ENCODE measurements around the gene ST6GALNAC3. TPM values are rescaled to one million over a fixed set of nuclear protein-coding genes. Genes with fewer than 3 reads are reported as not detected.

The ST6GALNAC3 gene
- polyA plus RNA-seq, 4 donors, result 72.5 to 103 (median 85.1) TPM

DNA sequence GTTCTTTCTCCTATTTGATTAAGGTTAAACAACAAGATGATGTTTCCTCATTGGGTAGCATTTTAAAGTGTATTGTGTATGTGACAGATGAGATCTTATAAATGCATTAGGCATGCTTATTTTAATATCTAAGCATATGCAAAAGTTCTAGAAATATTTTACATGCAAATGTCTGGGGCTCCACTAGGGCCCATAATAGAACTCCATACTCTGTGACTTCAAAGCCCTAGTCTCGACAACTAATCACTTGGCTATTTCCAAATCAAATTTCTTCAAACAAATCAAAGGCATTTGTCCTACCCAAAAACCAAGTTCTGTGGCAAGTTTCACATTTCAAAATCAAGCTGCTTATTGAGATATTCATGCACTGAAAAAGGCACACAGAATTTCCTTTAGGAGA lies 407.1 kb downstream of the ST6GALNAC3 start:
- DNase-seq (ENCODE audit: low read depth in 4 of 4, low spot score in 2 of 4), result no peak

DNA sequence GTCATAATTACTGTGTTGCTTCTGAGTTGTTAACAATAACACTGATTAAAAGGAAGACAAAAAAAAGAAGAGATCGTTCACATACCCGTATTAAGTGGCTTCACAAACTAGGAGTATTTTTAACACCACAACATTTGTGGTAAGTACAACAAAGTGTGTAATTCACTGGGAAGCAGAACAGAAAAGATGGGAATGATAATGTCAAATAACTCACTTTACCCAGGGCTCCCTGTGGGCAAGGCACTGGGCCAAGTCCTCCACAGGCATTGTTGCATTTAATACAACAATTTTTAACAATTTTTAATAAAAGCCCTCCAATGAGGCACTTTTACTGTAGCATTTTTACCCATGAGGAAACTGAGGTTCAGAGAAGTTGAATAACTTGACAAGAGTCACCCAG lies 407.7 kb downstream of the ST6GALNAC3 start:
- DNase-seq (ENCODE audit: low read depth in 4 of 4, low spot score in 2 of 4), result no peak

DNA sequence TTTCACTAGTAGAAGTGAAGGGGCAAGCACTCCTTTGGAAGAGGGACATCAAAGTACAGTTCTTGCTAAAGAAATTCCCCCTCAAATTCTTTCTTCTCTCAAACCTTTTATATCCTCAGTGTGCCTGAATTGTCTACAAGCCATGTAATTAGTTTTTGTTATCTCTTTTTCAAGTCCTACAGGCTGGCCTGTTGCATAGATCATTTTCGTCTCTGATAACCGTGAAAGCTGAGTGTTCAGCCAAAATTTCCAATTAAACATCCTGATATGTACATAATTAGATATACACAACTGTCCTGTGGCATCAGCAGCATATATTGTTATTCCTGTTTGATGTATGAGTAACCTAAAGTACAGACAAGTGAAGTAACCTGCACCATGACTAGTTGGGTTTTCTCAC lies 417.2 kb downstream of the ST6GALNAC3 start:
- no peak for DNase-seq (ENCODE audit: low read depth in 4 of 4, low spot score in 2 of 4)

DNA sequence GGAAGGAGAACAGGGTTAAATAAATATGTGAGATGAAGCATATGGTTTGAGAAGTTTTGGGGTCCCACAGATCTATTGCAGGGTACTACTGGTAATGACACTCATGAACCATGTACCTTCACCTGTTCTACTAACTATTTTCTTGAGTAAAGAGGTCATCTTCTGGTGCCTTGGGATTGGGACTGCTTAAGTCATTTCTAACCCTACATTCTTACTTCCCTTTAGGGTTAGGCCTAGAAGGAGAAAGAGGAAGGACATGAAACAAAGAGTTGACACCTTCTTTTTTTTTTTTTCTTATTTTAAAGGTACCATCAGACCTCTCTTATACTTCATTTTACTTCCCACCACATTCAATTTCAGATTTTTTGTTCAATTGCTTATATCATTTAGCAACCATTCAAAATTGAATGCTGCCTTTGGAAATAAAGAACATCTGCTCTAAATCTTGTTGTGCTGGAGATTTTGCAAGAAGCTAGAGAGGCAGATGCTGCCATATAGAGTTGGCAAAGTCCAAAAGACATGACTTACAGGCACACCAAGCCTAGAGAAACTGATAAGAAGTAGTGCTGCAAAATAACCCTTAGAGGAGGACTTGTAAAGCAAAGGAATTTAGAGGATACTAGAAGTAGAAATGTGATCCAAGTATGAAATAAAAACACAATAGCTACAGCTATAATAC lies 418.3 kb downstream of the ST6GALNAC3 start:
- DNase-seq (ENCODE audit: low read depth in 4 of 4, low spot score in 2 of 4), result no peak

DNA sequence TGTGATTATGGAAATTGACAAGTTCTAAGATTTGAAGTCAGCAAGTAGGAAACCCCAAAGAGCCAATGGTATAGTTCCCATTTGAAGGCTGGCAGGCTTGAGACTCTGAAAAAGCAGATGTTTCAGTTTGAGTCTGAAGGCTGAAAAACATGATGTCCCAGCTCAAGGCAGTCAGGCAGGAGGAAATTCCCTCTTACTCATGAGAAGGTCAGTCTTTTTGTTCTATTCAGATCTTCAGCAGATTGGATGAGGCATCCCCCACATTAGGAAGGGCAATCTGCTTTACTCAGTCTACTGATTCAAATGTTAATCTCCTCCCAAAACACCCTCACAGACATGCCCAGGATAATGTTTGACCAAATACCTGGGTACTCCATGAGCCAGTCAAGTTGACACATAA lies 420.3 kb downstream of the ST6GALNAC3 start:
- no peak for DNase-seq (ENCODE audit: low read depth in 4 of 4, low spot score in 2 of 4)

DNA sequence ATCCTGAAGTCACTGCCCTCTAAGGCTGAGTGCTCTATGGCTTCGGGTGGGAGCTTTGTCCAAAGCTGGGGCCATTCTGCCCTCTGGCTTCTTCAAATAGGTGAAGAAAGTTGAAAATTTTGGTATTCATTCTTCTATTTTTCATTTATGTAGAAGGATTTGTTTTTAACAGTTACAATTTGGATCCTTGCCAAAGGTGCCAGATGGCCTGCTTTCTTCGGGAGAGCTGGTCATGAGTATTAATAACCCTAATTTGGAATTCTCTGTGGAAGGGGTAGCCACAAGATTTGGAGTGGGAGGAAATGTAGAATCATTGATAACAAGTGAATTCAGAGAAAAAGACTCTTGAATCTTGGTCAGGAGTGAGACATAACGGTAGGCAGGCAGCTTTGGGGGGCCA lies 422.3 kb downstream of the ST6GALNAC3 start:
- DNase-seq (ENCODE audit: low read depth in 4 of 4, low spot score in 2 of 4), result no peak

DNA sequence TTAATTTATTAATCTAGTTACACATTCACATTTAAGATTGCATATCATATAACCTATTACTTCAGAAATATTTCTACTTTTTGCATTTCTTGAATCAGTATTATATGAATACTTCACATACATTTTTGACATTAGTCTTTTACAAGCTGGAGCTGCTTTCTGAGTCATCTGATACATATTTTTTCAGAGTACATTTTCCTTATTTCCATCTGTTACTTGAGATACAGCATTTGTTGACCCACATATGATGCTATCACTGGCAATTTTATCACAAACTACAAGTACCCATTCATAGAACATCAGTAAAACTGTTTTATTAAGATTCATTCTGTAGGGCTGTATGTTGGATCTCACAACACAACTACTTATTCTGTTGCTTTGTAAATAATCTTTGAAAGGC lies 425.6 kb downstream of the ST6GALNAC3 start:
- no peak for DNase-seq (ENCODE audit: low read depth in 4 of 4, low spot score in 2 of 4)

DNA sequence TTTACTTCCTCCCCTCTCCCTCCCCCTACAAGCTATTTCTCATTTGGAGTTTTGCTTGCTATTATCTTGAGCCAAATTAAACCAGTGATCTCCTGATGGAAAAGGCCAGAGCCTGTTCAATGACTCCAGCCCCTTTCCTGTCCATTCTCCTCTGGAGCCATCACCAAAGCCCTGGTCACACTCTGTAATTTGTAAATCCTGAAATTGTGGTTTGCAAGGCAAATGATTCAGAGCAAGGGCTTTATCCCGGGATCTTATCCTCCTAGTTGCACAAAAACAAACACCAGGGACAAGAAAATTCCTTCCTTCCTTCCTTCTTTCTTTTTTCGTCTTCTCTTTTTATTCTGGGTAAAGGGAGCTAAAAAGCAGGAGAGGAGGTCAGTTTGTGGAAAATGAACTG lies 426.6 kb downstream of the ST6GALNAC3 start:
- DNase-seq (ENCODE audit: low read depth in 4 of 4, low spot score in 2 of 4), result no peak

DNA sequence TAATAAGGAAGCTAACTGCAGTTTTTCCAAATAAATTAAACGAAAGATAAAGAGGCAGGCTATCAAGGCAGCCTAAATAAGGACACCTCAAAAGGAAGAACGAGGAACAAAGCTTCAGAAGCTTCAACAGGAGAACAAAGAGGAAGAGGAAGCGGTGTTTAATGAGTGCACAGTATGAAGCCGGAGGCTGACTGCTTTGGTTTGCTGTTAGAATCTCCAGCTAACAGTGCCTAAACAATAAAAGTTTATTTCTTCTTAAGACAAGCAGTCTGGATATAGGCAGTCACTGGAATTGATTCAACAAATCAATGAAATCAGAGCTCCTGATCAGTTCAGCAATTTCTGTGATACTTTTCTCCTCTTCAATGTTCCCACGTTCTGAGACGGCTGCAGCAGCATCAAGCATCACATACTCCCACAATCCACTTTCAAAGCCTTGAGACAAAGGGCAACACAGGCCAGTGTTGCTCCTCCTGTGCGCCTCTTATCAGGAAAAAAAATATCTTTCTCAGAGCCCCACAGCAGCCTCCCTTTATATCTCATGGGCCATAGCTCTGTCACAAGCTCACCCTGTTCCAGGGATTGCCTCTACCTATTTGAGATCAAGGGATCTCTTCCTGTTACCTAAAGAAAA lies 427.2 kb downstream of the ST6GALNAC3 start:
- no peak for DNase-seq (ENCODE audit: low read depth in 4 of 4, low spot score in 2 of 4)

DNA sequence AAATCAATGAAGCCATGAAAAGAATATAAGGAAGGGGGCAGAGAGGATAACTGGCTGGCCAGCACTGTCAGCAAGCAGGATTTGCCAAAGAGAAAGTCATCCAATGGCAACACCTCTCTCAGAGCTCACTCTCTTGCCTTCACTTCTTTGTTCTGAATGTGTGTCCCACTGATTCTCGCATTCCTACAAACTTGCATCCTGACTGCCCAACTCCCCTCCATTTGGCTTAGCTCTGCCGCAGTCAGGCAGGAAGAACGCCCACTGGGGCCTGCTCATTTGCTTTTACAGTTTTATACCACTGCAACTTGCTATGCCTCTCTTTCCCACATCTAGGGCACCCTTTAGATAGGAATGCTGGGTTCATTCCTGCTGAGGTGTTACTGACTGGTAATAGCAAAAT lies 428.6 kb downstream of the ST6GALNAC3 start:
- no peak for DNase-seq (ENCODE audit: low read depth in 4 of 4, low spot score in 2 of 4)

DNA sequence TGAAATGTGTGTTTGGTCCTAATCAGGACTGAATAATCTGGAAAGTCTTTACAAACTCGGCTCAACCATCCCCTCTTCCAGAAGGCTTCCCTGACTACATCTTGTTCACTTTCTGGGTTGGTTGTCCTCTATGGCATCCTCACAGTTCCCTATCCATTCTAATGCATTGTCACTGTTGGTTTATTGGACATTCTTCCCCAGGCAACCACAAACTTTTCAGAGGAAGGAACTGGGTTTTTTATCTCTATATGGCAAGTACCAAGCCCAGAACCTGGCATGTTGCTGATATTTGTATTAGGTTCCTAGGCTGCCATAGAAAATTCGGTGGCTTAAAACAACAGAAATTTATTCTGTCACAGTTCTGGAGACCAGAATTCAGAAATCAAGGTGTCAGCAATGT lies 429.2 kb downstream of the ST6GALNAC3 start:
- DNase-seq (ENCODE audit: low read depth in 4 of 4, low spot score in 2 of 4), result no peak

DNA sequence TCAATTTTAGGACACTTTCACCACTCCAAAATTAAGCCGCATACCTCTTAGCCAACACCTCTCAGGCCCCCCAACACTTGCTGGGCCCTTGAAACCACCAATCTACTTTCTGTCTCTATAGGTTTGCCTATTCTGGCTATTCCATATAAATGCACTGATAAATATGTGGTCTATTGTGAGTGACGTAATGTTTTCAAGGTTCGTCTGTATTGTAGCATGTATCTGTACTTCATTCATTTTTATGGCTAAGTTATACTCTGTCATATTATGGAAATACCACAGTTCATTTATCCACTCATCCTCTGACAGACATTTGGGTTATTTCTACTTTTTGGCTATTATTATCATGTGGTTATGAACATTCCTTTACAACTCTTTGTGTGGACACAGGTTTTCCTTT lies 432.8 kb downstream of the ST6GALNAC3 start:
- no peak for DNase-seq (ENCODE audit: low read depth in 4 of 4, low spot score in 2 of 4)

DNA sequence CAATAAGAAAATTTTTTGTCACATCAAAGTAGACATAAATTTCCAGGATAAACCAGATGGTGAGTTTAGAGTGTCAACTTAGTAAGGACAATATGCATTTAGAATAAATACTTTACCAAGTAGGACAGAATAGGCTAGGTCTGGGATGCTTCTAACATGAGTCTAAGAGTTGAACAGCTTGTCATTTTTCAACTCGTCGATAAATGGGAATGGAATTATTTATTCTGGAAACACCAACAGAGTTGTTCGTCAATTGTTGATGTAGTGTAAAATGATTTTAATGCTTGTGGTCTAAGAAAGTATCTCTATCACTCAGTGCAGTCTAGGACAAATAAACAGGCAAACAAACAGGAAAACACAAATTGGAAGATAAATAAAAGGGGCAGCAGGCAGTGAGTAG lies 434.3 kb downstream of the ST6GALNAC3 start:
- no peak for DNase-seq (ENCODE audit: low read depth in 4 of 4, low spot score in 2 of 4)

DNA sequence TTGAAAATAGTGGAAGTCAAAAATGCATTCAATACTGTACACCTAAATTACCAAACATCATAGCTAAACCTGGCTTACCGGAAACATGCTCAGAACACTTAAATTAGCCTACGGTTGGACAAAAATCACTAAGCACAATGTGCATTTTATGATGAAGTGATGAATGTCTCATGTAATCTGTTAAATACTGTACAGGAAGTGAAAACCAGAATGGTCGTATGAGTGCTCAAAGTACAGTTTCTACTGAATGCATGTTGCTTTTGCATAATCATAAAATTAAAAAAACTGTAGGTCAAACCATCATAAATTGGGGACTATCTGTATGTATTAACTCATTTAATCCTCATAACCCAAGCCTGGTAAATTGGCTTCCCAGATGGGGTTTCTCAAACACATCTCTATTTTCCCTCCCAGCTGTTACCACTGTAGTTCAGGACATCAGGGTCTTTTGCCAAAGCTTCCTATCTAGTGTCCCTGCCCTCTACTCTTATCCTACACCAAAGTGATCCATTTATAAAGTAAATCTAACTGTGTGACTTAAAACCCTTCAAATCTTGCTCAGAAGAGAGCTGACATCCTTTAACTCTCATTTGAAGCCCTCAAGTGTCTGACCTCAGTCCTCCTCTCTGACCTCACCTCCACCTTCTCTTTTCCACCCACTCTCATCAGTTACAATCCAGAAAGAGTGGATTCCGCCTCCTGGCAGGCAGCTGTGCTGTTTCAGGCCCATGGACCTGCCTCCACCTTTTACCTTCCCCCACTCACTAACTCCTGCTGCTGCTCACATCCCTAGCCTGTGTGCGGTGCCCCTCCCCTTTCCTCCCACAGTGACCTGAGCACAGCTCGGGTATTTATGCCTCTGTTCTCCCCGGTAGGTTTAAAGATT lies 436.4 kb downstream of the ST6GALNAC3 start:
- no peak for DNase-seq (ENCODE audit: low read depth in 4 of 4, low spot score in 2 of 4)

DNA sequence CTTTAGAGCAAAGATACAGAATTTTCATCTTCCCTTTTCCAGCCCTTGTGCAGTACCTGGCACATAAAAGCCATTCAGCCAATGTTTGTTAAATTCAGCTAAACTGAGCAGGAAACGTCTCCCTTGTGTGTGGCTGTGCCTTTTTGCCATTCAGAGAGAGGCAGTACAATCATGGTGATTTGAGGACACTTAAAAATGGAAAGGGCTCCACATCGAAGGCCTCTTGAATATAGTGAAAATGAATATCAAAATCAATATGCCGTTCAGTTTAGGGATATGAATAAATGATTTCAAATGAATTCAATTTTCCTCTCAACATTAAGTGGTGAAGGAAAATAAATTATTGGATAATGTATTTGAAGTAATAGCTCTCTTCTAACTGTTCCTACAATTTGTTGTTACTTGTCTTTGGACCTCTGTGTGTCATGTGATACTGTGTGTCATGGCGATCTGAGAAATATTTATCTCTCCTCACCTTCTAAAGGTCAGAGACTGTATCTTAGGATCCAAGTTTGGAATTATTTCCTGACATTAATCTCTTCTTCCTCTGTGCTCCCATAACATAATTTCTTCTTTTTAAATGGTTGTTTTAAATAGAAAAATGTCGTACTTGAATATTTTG lies 437.1 kb downstream of the ST6GALNAC3 start:
- no peak for DNase-seq (ENCODE audit: low read depth in 4 of 4, low spot score in 2 of 4)

DNA sequence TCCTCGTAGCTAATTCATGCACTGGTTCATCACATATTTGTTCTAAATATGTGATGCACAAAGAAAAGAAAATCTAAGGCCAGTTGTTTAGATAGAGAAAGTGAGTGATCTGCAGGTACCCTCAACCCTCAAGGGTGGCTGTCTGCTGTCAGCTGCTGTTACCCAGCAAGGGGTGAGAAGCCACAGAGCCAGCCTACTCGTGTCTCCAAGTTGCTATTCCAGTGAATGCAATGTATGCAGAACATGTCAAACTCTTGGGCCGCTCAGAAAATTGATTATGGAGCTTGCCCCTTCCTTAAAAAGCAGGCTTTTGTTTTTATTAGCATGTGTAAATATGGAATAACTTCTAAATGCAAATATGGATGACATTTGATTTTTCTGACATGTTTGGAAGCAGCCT lies 456.4 kb downstream of the ST6GALNAC3 start:
- DNase-seq (ENCODE audit: low read depth in 4 of 4, low spot score in 2 of 4), result no peak

DNA sequence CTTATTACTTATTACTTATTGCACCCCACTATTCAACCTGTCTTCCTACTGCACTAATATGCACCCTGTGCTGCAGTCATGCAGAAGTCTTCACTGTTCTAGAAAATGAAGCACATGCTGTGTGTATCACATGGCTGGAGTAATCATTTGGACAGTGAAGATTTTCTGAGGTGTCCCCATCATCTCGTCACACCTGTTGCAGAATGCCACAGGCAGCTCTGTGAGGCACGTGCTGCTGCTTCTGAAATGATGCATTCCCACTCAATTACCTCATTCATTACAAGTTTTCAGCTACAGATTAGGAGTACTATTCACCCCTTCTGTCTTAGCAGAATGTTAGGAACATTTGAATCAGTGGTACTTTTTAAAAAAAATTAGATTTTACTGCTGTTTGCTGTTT lies 467.1 kb downstream of the ST6GALNAC3 start:
- no peak for DNase-seq (ENCODE audit: low read depth in 4 of 4, low spot score in 2 of 4)

DNA sequence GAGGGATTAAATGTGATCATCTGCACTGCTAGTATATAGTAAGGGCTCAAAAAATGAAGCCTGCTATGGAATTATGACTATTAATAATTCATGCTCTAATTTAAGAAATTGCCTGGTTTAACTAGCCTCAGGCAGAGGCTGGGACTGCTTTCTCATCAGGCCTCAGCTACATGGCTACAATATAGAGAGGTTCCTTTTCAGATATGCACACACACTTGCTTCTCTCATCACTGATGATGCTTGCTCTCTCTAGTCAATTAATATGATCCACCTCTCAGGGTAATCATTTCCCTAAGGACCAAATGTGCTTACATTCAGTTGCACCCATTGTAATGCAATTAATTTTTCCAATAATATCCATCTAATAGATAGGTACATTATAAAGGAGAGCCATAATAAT lies 467.8 kb downstream of the ST6GALNAC3 start:
- DNase-seq (ENCODE audit: low read depth in 4 of 4, low spot score in 2 of 4), result no peak

DNA sequence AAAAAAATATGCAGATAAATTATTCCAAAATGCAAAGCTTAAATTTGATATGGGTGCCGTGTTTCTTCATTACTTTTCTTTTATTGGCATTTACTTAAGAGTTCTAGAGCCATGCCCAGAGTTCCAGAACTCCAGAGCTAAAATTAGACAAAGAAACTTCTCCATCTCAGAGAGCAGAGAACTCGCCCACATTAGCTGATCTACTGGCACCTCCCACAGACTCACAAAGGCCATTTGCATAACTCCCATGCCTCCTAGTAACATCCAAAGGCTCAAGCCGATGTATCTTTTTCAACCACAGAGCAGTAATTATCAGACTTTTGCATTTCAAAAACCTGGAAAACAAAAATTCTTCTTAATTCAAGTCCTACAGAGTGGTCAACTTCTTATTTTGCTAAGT lies 468.9 kb downstream of the ST6GALNAC3 start:
- no peak for DNase-seq (ENCODE audit: low read depth in 4 of 4, low spot score in 2 of 4)

DNA sequence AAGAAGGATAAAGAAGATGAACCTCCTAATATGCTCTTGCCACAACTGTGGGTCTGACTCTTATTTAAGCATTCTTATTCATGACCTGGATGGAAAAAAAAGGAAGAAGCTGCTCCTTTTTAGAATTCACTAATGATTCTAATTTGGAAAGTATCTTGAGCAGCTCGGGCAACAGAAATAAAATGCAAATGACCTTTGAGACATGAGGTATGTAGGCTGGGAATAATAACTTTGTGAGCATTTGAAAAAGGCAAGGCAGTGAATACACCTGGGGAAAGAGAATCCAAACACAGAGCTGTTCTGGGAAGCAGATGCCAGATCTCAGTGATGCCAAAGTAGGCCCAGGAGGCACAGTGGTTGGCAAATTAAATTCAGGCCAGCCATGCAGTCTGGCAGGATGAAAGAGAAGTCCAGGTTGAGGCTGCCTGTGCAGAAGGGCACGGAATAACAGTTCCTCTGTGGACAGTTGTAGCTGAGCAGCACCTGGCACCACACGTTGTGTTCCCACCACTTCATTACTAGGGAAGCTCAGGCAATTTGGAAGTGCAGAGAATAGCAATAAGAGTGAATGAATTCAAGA lies 471.9 kb downstream of the ST6GALNAC3 start:
- no peak for DNase-seq (ENCODE audit: low read depth in 4 of 4, low spot score in 2 of 4)

DNA sequence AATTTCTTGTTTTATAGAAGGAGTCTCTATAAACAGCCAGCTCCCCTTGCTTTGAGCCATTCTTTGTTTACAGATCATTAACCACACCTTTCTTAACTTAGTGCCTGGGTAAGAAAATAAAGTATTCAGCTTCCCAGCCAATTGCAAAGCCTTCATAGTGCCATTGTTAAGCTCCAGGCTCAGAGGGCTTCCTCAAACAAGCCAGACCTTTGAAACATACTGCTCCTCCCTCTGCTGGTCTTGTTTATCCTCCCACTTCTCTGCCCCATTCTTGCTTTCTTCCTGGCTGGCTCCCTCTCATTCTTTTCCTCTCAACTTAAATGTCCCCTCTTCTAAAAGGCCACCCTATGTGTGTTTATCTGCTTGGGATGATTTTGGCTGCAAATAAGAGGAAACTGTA lies 473.4 kb downstream of the ST6GALNAC3 start:
- no peak for DNase-seq (ENCODE audit: low read depth in 4 of 4, low spot score in 2 of 4)

Data from left renal cortex interstitium (tissue), 4 donors.